Esophagus muscularis mucosa (tissue), 3 donors: Measurements from ENCODE around the gene TMEM175.

ENCODE experiments used
- CTCF ChIP-seq, 3 experiments: fragments of 200-600 bp in 2 of 3; fragments of 450-650 bp in 1 of 3; sonication (generic) in 2 of 3; IDR thresholded peaks; one replicate each; pipeline ENCODE4 v1.5.1; 2017 to 2019; ENCODE audit warnings: antibody characterized with exemption in 3 of 3, mild to moderate bottlenecking in 2 of 3, moderate library complexity in 1 of 3
- POLR2A ChIP-seq: fragments of 450-650 bp; IDR thresholded peaks from one replicate; pipeline ENCODE4 v1.6.1; 2017; ENCODE audit warnings: antibody characterized with exemption, moderate library complexity, mild to moderate bottlenecking, low read depth

DNA sequence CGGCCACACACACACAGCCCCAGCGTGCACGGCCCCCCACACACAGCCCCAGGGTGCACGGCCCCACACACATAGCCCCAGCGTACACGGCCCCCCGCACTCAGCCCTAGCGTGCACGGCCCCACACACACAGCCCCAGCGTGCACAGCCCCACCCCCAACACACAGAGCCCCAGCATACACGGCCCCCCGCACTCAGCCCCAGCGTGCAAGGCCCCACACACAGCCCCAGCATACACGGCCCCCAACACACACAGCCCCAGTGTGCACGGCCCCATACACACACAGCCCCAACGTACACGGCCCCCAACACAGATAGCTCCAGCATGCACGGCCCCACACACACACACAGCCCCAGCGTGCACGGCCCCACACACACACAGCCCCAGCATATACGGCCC, 17.7 kb upstream of the TMEM175 start:
- TF ChIP-seq POLR2A: no peak
- TF ChIP-seq CTCF (IDR thresholded peaks at IDR 0.05): no peak
